Ovary (tissue), 10 donors: ENCODE results near the gene HMG20A. TPM values are rescaled to one million over a fixed set of nuclear protein-coding genes. Genes with fewer than 3 reads are reported as not detected.
A peak's percentile ranks its signal among the peaks of the same experiment; 100 is the strongest.

Experiments used
- DNase-seq, 5 donors: peaks; one replicate each; pipeline ENCODE4 v3.0.0-alpha.2; 2019 to 2020
- H3K27ac ChIP-seq, 2 donors: fragments of 200-600 bp; one replicate each; pipeline versions ENCODE4 v1.5.1 to v1.8.0; 2019 to 2022
- H3K27me3 ChIP-seq: fragments of 200-600 bp; one replicate; pipeline ENCODE4 v1.8.0; 2022
- H3K36me3 ChIP-seq: fragments of 200-600 bp; sonication (generic); one replicate; pipeline ENCODE4 v1.5.1; 2019
- H3K4me1 ChIP-seq: one replicate; pipeline ENCODE4 v1.8.1; 2013; ENCODE audit warnings: mild to moderate bottlenecking, moderate library complexity; ENCODE audit not compliant: insufficient read depth
- H3K4me3 ChIP-seq: fragments of 200-600 bp; sonication (generic); one replicate; pipeline ENCODE4 v1.5.1; 2017
- H3K9me3 ChIP-seq, 2 donors: fragments of 200-600 bp in 1 of 2; sonication (generic) in 1 of 2; one replicate each; pipeline versions ENCODE4 v1.5.1 to v1.8.1; 2013 to 2019; ENCODE audit warnings: mild to moderate bottlenecking in 1 of 2, moderate library complexity in 1 of 2
- CTCF ChIP-seq, 3 donors: fragments of 450-650 bp in 2 of 3; fragments of 200-600 bp in 1 of 3; IDR thresholded peaks; one replicate each; pipeline versions ENCODE4 v1.5.1 to v1.8.0; 2016 to 2022; ENCODE audit warnings: antibody characterized with exemption in 3 of 3, mild to moderate bottlenecking in 1 of 3
- EP300 ChIP-seq: sonication (generic); formaldehyde crosslinking; IDR thresholded peaks from one replicate; pipeline ENCODE4 v1.6.1; 2017; ENCODE audit warnings: antibody characterized with exemption
- POLR2A ChIP-seq: fragments of 450-650 bp; IDR thresholded peaks from one replicate; pipeline ENCODE4 v1.6.1; 2017; ENCODE audit warnings: antibody characterized with exemption, mild to moderate bottlenecking, moderate library complexity
- WGBS, 3 donors: extraction: QIAGEN DNeasy Blood & Tissue Kit in 1 of 3; methylation state at CpG; one replicate each; pipeline versions ENCODE4 v1.1.5 to v1.1.7; 2013 to 2017; 5-methylcytosine and 5-hydroxymethylcytosine counted together
- intact Hi-C, 4 donors: fragments of 100-400 bp; cut with DNase I; formaldehyde crosslinking; loops; one replicate each; pipeline versions ENCODE4 v1.11.0 to v1.15.1; 2022 to 2023
- long read RNA-seq, 3 donors: library from polyadenylated mRNA in 2 of 3; unstranded in 2 of 3; transcript quantifications; one replicate each; pipeline ENCODE4 v2.0.0 and lab custom pipeline, GENCODE V29; 2021 to 2026
- polyA plus RNA-seq, 2 donors: library from polyadenylated mRNA; stranded (reverse); fragments of 200-250 nt in 1 of 2; fragments of 350-450 nt in 1 of 2; fragmentation: Illumina TruSeq in 1 of 2; extraction: RNeasy Lipid Tissue Mini Kit (QIAGEN cat#74804) in 1 of 2; gene quantifications; one replicate each; pipeline ENCODE4 v1.2.3, GENCODE V29; 2013 to 2014
- total RNA-seq, 7 donors: library from RNA; depleted of rRNA in 2 of 7; stranded (reverse); fragments of >200 nt in 2 of 7; fragmentation: NEBNext Ultra II Directional in 3 of 7; extraction: Animal tissue kit (Norgen Biotek cat#: 25700) in 3 of 7; gene quantifications; one replicate each; pipeline versions ENCODE4 v1.1.0 to v1.2.4, GENCODE V29; 2016 to 2023
- donor health status: DM: no; HTN: no; CAD: no; lungs with moderate emphysema.
- donor health status: DM: no; HTN: no; CAD: no.
- donor health status: Bipolar disorder and iron deficiency.
- donor health status: DM: yes; HTN: yes; CAD: no.
- donor health status: DM: no; HTN: no; CAD: no.
- donor health status: DM: yes; HTN: yes; CAD: no.

HMG20A gene
- total RNA-seq: 10 to 100 TPM; 29.0 to 46.7 (median 34.9) TPM
- polyA plus RNA-seq: 10 to 100 TPM; 18.2 to 53.4 TPM
- long read RNA-seq, donor 1, full-length matches to known transcripts: 33 of 63 reads
- long read RNA-seq, donor 1, partial matches to known transcripts: 22 of 63 reads
- long read RNA-seq, donor 1, other reads (novel, unspliced or antisense): 8 of 63 reads
- long read RNA-seq, donor 2, full-length matches to known transcripts: 43 of 43 reads
- long read RNA-seq, donor 2, partial matches to known transcripts: 0 of 43 reads
- long read RNA-seq, donor 2, other reads (novel, unspliced or antisense): 0 of 43 reads
- long read RNA-seq, donor 3, full-length matches to known transcripts: 54 of 61 reads
- long read RNA-seq, donor 3, partial matches to known transcripts: 3 of 61 reads
- long read RNA-seq, donor 3, other reads (novel, unspliced or antisense): 4 of 61 reads

GRCh38 chr15:77420610-77421369 is at the start of gene HMG20A:
HMG20A (plus strand) TSS chr15:77420888; CDS start chr15:77458408, 37,520 bp downstream.
- H3K36me3 ChIP-seq: no peaks in the 10 kb centered on the region
- H3K4me1 ChIP-seq: peaks cover 1% of the 10 kb centered on the region
- WGBS, 3 donors: 0 to 1% (median 1%) methylated on average over 25 of the region's 25 CpGs
- DNase-seq: peak; percentile 70 to 83 (median 79)
- no peaks in the 10 kb centered on the region for H3K27me3 ChIP-seq
- H3K4me3 ChIP-seq: peak within 1 kb of the TSS; percentile 95
- no peaks in the 10 kb centered on the region for H3K9me3 ChIP-seq
- peak within 1 kb of the TSS; percentile 87 to 94 for H3K27ac ChIP-seq
- intact Hi-C loops: no loop called here
- TF ChIP-seq POLR2A: peak; percentile 61
- TF ChIP-seq EP300: no peak

GRCh38 chr15:77371850-77372563 is 48.7 kb upstream of the HMG20A start:
- no peaks in the 10 kb centered on the region for H3K9me3 ChIP-seq
- DNase-seq: no peak
- no peak overlapping the region for H3K4me3 ChIP-seq
- H3K27ac ChIP-seq: no peak overlapping the region
- no peaks in the 10 kb centered on the region for H3K4me1 ChIP-seq
- no peak for TF ChIP-seq POLR2A
- 94 to 96% (median 96%) methylated on average over 5 of the region's 5 CpGs for WGBS, 3 donors
- no peaks in the 10 kb centered on the region for H3K36me3 ChIP-seq
- intact Hi-C loops: loop anchor here in 1 of 4 donors (2.0 kb wide), 1 partner anchor 55 kb away; no protein-coding TSS in a partner anchor
- H3K27me3 ChIP-seq: no peaks in the 10 kb centered on the region

- no peak for DNase-seq
- intact Hi-C loops: loop anchor here in 1 of 4 donors (2.0 kb wide), 1 partner anchor 57 kb away; no protein-coding TSS in a partner anchor
- no peak overlapping the region for H3K4me3 ChIP-seq
- H3K27me3 ChIP-seq: no peaks in the 10 kb centered on the region
- H3K27ac ChIP-seq: no peak overlapping the region
- WGBS, 3 donors: 75 to 89% (median 88%) methylated on average over 4 of the region's 4 CpGs
- TF ChIP-seq EP300 (no peak), CTCF (IDR thresholded peaks at IDR 0.05) (no peak), POLR2A (no peak)
- H3K36me3 ChIP-seq: no peaks in the 10 kb centered on the region
- H3K4me1 ChIP-seq: no peaks in the 10 kb centered on the region
- H3K9me3 ChIP-seq: no peaks in the 10 kb centered on the region
These were observed 47.2 kb upstream of the HMG20A start for GRCh38 chr15:77373441-77373840.

- 94 to 99% (median 96%) methylated on average over 1 of the region's 1 CpG for WGBS, 3 donors
- TF ChIP-seq EP300: no peak
- no peak for TF ChIP-seq CTCF (IDR thresholded peaks at IDR 0.05)
- no peak for TF ChIP-seq POLR2A
These were observed 45.6 kb upstream of the HMG20A start for GRCh38 chr15:77375133-77375532.

GRCh38 chr15:77376770-77377169 is 43.9 kb upstream of the HMG20A start:
- intact Hi-C loops: no loop called here
- H3K9me3 ChIP-seq: no peaks in the 10 kb centered on the region
- no peak for TF ChIP-seq EP300
- no peak for TF ChIP-seq CTCF (IDR thresholded peaks at IDR 0.05)
- TF ChIP-seq POLR2A: no peak
- no peak for DNase-seq
- no peaks in the 10 kb centered on the region for H3K36me3 ChIP-seq
- H3K4me3 ChIP-seq: no peak overlapping the region
- no peaks in the 10 kb centered on the region for H3K27me3 ChIP-seq
- H3K27ac ChIP-seq: no peak overlapping the region
- 97 to 98% (median 97%) methylated on average over 1 of the region's 1 CpG for WGBS, 3 donors
- H3K4me1 ChIP-seq: no peaks in the 10 kb centered on the region

More at GRCh38 chr15:77375133-77375532, 45.6 kb upstream of the HMG20A start:
- H3K36me3 ChIP-seq: no peaks in the 10 kb centered on the region
- intact Hi-C loops: no loop called here
- H3K9me3 ChIP-seq: no peaks in the 10 kb centered on the region
- no peaks in the 10 kb centered on the region for H3K4me1 ChIP-seq
- no peak for DNase-seq
- H3K27me3 ChIP-seq: no peaks in the 10 kb centered on the region
- H3K27ac ChIP-seq: no peak overlapping the region
- H3K4me3 ChIP-seq: no peak overlapping the region
